22Rv1 (cell line): ENCODE data around the gene NUP62.

Experiments
- CTCF ChIP-seq: fragments of 450-650 bp; IDR thresholded peaks from 2 replicates; pipeline ENCODE4 v1.5.1; 2017; ENCODE audit warnings: mild to moderate bottlenecking
- ZFX ChIP-seq: fragments of 450-650 bp; IDR thresholded peaks from 2 replicates; pipeline ENCODE4 v1.6.1; 2017; ENCODE audit warnings: antibody characterized with exemption, borderline replicate concordance

GRCh38 chr19:49878744-49879070 is 50.6 kb downstream of the NUP62 start:
- TF ChIP-seq CTCF = no peak
- no peak for TF ChIP-seq ZFX
